Upper lobe of left lung (tissue), 4 donors: ENCODE results near the gene CCDC177.

Source experiments
- CTCF ChIP-seq, 6 experiments: fragments of 450-650 bp in 4 of 6; fragments of 200-600 bp in 2 of 6; sonication (generic) in 2 of 6; IDR thresholded peaks; one replicate each; pipeline ENCODE4 v1.5.1; 2016 to 2019; ENCODE audit warnings: antibody characterized with exemption in 6 of 6
- POLR2A ChIP-seq, 4 donors: fragments of 450-650 bp; IDR thresholded peaks; one replicate each; pipeline ENCODE4 v1.5.1; 2016 to 2017; ENCODE audit warnings: antibody characterized with exemption in 4 of 4, mild to moderate bottlenecking in 2 of 4
- POLR2AphosphoS5 ChIP-seq, 2 donors: sonication (generic); formaldehyde crosslinking; IDR thresholded peaks; one replicate each; pipeline ENCODE4 v1.5.1; 2017; ENCODE audit warnings: antibody characterized with exemption in 2 of 2

DNA sequence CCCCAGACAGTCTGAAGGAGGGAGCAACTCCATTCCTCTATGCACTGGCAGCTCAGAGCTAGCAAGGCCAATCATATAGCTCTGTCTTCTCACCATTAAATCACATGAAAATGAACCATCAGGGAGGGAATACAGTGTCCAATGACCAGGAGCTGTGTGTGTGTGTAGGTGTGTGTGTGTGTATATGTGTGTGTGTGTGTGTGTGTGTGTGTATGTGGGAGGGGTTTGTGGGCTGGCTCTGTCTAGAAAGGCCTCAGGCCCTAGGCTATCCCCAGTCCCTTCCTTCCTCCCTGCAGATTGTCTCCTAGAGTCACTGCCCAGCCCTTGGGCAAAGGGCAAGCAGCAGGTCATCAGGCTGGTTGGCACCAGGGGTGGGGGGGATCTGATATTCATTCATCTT, 31.1 kb upstream of the CCDC177 start:
- TF ChIP-seq POLR2AphosphoS5 (IDR thresholded peaks at IDR 0.05) (no peak), CTCF (IDR thresholded peaks at IDR 0.05) (no peak), POLR2A (IDR thresholded peaks at IDR 0.05) (no peak)
